ENCODE data around the gene AMIGO1.
A peak's percentile ranks its signal among the peaks of the same experiment; 100 is the strongest.

Gene AMIGO1

GRCh38 chr1:109517337-109517736, 7.8 kb upstream of the AMIGO1 start:
- H3K9me3 ChIP-seq (ENCODE audit: control insufficient read depth, insufficient read depth, low read length) = no peaks in the 10 kb centered on the region
- H3K27ac ChIP-seq (ENCODE audit: low read length) = no peak overlapping the region
- H3K4me1 ChIP-seq (ENCODE audit: control insufficient read depth, insufficient read depth, low read length) = no peaks in the 10 kb centered on the region
- no peak overlapping the region for H3K4me3 ChIP-seq (ENCODE audit: low read length)
- H3K36me3 ChIP-seq (ENCODE audit: control insufficient read depth, insufficient read depth, low read length) = no peaks in the 10 kb centered on the region
- no peaks in the 10 kb centered on the region for H3K27me3 ChIP-seq (ENCODE audit: control insufficient read depth, insufficient read depth, low read length)
- WGBS (ENCODE audit: insufficient coverage, insufficient read length) = no CpG with 5 or more reads among the region's 5 CpGs
- no peak for DNase-seq (ENCODE audit: low read depth, low spot score)

GRCh38 chr1:109516872-109517271, 7.3 kb upstream of the AMIGO1 start:
- H3K27me3 ChIP-seq (ENCODE audit: control insufficient read depth, insufficient read depth, low read length) = no peaks in the 10 kb centered on the region
- no peaks in the 10 kb centered on the region for H3K9me3 ChIP-seq (ENCODE audit: control insufficient read depth, insufficient read depth, low read length)
- no CpG with 5 or more reads among the region's 5 CpGs for WGBS (ENCODE audit: insufficient coverage, insufficient read length)
- H3K36me3 ChIP-seq (ENCODE audit: control insufficient read depth, insufficient read depth, low read length) = no peaks in the 10 kb centered on the region
- no peak for DNase-seq (ENCODE audit: low read depth, low spot score)
- no peaks in the 10 kb centered on the region for H3K4me1 ChIP-seq (ENCODE audit: control insufficient read depth, insufficient read depth, low read length)
- H3K27ac ChIP-seq (ENCODE audit: low read length) = no peak overlapping the region
- no peak overlapping the region for H3K4me3 ChIP-seq (ENCODE audit: low read length)

GRCh38 chr1:109514846-109515245, 5.3 kb upstream of the AMIGO1 start:
- Histone ChIP-seq H3K27ac (ENCODE audit: low read length) (no peak overlapping the region), H3K36me3 (ENCODE audit: control insufficient read depth, insufficient read depth, low read length) (no peaks in the 10 kb centered on the region), H3K27me3 (ENCODE audit: control insufficient read depth, insufficient read depth, low read length) (peaks cover 8% of the 10 kb centered on the region; the same call in 1 of the 2 replicates), H3K4me3 (ENCODE audit: low read length) (no peak overlapping the region), H3K9me3 (ENCODE audit: control insufficient read depth, insufficient read depth, low read length) (no peaks in the 10 kb centered on the region), H3K4me1 (ENCODE audit: control insufficient read depth, insufficient read depth, low read length) (peaks cover 3% of the 10 kb centered on the region; the same call in 1 of the 2 replicates)
- WGBS (ENCODE audit: insufficient coverage, insufficient read length) = no CpG with 5 or more reads among the region's 3 CpGs
- DNase-seq (ENCODE audit: low read depth, low spot score) = no peak

- DNase-seq (ENCODE audit: low read depth, low spot score) = no peak
- WGBS (ENCODE audit: insufficient coverage, insufficient read length) = no CpG with 5 or more reads among the region's 2 CpGs
- no peak overlapping the region for H3K4me3 ChIP-seq (ENCODE audit: low read length)
- no peaks in the 10 kb centered on the region; the same call in 1 of the 2 replicates for H3K36me3 ChIP-seq (ENCODE audit: control insufficient read depth, insufficient read depth, low read length)
- no peaks in the 10 kb centered on the region for H3K9me3 ChIP-seq (ENCODE audit: control insufficient read depth, insufficient read depth, low read length)
- H3K4me1 ChIP-seq (ENCODE audit: control insufficient read depth, insufficient read depth, low read length) = peaks cover 5% of the 10 kb centered on the region; the same call in 1 of the 2 replicates
- H3K27me3 ChIP-seq (ENCODE audit: control insufficient read depth, insufficient read depth, low read length) = peaks cover 8% of the 10 kb centered on the region; the same call in 1 of the 2 replicates
- no peak overlapping the region for H3K27ac ChIP-seq (ENCODE audit: low read length)
These were observed 3.7 kb upstream of the AMIGO1 start for GRCh38 chr1:109513110-109513710.

- no CpG with 5 or more reads among the region's 7 CpGs for WGBS (ENCODE audit: insufficient coverage, insufficient read length)
- H3K27ac ChIP-seq (ENCODE audit: low read length) = no peak overlapping the region
- H3K4me3 ChIP-seq (ENCODE audit: low read length) = peak overlapping the region; percentile 98; the same call in 1 of the 2 replicates
- DNase-seq (ENCODE audit: low read depth, low spot score) = no peak
- H3K27me3 ChIP-seq (ENCODE audit: control insufficient read depth, insufficient read depth, low read length) = peaks cover 8% of the 10 kb centered on the region; the same call in 1 of the 2 replicates
- no peaks in the 10 kb centered on the region; the same call in 1 of the 2 replicates for H3K36me3 ChIP-seq (ENCODE audit: control insufficient read depth, insufficient read depth, low read length)
- H3K4me1 ChIP-seq (ENCODE audit: control insufficient read depth, insufficient read depth, low read length) = peaks cover 5% of the 10 kb centered on the region; the same call in 1 of the 2 replicates
- H3K9me3 ChIP-seq (ENCODE audit: control insufficient read depth, insufficient read depth, low read length) = no peaks in the 10 kb centered on the region
These were observed 703 bp downstream of the AMIGO1 start for GRCh38 chr1:109508873-109509175.

GRCh38 chr1:109508001-109508872, 1.3 kb downstream of the AMIGO1 start:
- no peaks in the 10 kb centered on the region; the same call in 1 of the 2 replicates for H3K36me3 ChIP-seq (ENCODE audit: control insufficient read depth, insufficient read depth, low read length)
- peaks cover 5% of the 10 kb centered on the region; the same call in 1 of the 2 replicates for H3K4me1 ChIP-seq (ENCODE audit: control insufficient read depth, insufficient read depth, low read length)
- no CpG with 5 or more reads among the region's 25 CpGs for WGBS (ENCODE audit: insufficient coverage, insufficient read length)
- H3K4me3 ChIP-seq (ENCODE audit: low read length) = no peak overlapping the region
- no peak overlapping the region for H3K27ac ChIP-seq (ENCODE audit: low read length)
- no peak for DNase-seq (ENCODE audit: low read depth, low spot score)
- no peaks in the 10 kb centered on the region for H3K9me3 ChIP-seq (ENCODE audit: control insufficient read depth, insufficient read depth, low read length)
- peaks cover 8% of the 10 kb centered on the region; the same call in 1 of the 2 replicates for H3K27me3 ChIP-seq (ENCODE audit: control insufficient read depth, insufficient read depth, low read length)

GRCh38 chr1:109504974-109505373, 4.6 kb downstream of the AMIGO1 start:
- H3K36me3 ChIP-seq (ENCODE audit: control insufficient read depth, insufficient read depth, low read length) = no peaks in the 10 kb centered on the region; the same call in 1 of the 2 replicates
- peaks cover 2% of the 10 kb centered on the region; the same call in 1 of the 2 replicates for H3K4me1 ChIP-seq (ENCODE audit: control insufficient read depth, insufficient read depth, low read length)
- peaks cover 1% of the 10 kb centered on the region; the same call in 1 of the 2 replicates for H3K27me3 ChIP-seq (ENCODE audit: control insufficient read depth, insufficient read depth, low read length)
- no CpG with 5 or more reads among the region's 1 CpG for WGBS (ENCODE audit: insufficient coverage, insufficient read length)
- DNase-seq (ENCODE audit: low read depth, low spot score) = no peak
- H3K27ac ChIP-seq (ENCODE audit: low read length) = no peak overlapping the region
- H3K4me3 ChIP-seq (ENCODE audit: low read length) = no peak overlapping the region
- no peaks in the 10 kb centered on the region for H3K9me3 ChIP-seq (ENCODE audit: control insufficient read depth, insufficient read depth, low read length)

- H3K9me3 ChIP-seq (ENCODE audit: control insufficient read depth, insufficient read depth, low read length) = no peaks in the 10 kb centered on the region
- H3K27ac ChIP-seq (ENCODE audit: low read length) = no peak overlapping the region
- no CpG with 5 or more reads among the region's 5 CpGs for WGBS (ENCODE audit: insufficient coverage, insufficient read length)
- no peak overlapping the region for H3K4me3 ChIP-seq (ENCODE audit: low read length)
- no peaks in the 10 kb centered on the region; the same call in 1 of the 2 replicates for H3K36me3 ChIP-seq (ENCODE audit: control insufficient read depth, insufficient read depth, low read length)
- peaks cover under 1% of the 10 kb centered on the region; the same call in 1 of the 2 replicates for H3K4me1 ChIP-seq (ENCODE audit: control insufficient read depth, insufficient read depth, low read length)
- H3K27me3 ChIP-seq (ENCODE audit: control insufficient read depth, insufficient read depth, low read length) = no peaks in the 10 kb centered on the region; the same call in 1 of the 2 replicates
- no peak for DNase-seq (ENCODE audit: low read depth, low spot score)
These were observed 5.6 kb downstream of the AMIGO1 start for GRCh38 chr1:109503935-109504334.

GRCh38 chr1:109502364-109502851, 7.1 kb downstream of the AMIGO1 start:
- no peak for DNase-seq (ENCODE audit: low read depth, low spot score)
- Histone ChIP-seq H3K4me3 (ENCODE audit: low read length) (no peak overlapping the region), H3K4me1 (ENCODE audit: control insufficient read depth, insufficient read depth, low read length) (0 out of 2 replicates have a peak, but pooled peaks cover 3% of the 10 kb centered on the region), H3K9me3 (ENCODE audit: control insufficient read depth, insufficient read depth, low read length) (no peaks in the 10 kb centered on the region), H3K27me3 (ENCODE audit: control insufficient read depth, insufficient read depth, low read length) (no peaks in the 10 kb centered on the region), H3K27ac (ENCODE audit: low read length) (no peak overlapping the region), H3K36me3 (ENCODE audit: control insufficient read depth, insufficient read depth, low read length) (no peaks in the 10 kb centered on the region)
- no CpG with 5 or more reads among the region's 3 CpGs for WGBS (ENCODE audit: insufficient coverage, insufficient read length)

- Histone ChIP-seq H3K27ac (ENCODE audit: low read length) (no peak overlapping the region), H3K36me3 (ENCODE audit: control insufficient read depth, insufficient read depth, low read length) (no peaks in the 10 kb centered on the region), H3K27me3 (ENCODE audit: control insufficient read depth, insufficient read depth, low read length) (no peaks in the 10 kb centered on the region), H3K4me1 (ENCODE audit: control insufficient read depth, insufficient read depth, low read length) (0 out of 2 replicates have a peak, but pooled peaks cover 3% of the 10 kb centered on the region), H3K9me3 (ENCODE audit: control insufficient read depth, insufficient read depth, low read length) (no peaks in the 10 kb centered on the region), H3K4me3 (ENCODE audit: low read length) (no peak overlapping the region)
- no peak for DNase-seq (ENCODE audit: low read depth, low spot score)
- WGBS (ENCODE audit: insufficient coverage, insufficient read length) = no CpG with 5 or more reads among the region's 5 CpGs
These were observed 7.7 kb downstream of the AMIGO1 start for GRCh38 chr1:109501644-109502363.
